Loucy (cell line): ENCODE results near the gene MPRIP.

Source experiments
- EZH2phosphoT487 ChIP-seq: fragments of 200-600 bp; IDR thresholded peaks from 2 replicates; pipeline ENCODE4 v1.6.1; 2018; ENCODE audit warnings: antibody characterized with exemption, mild to moderate bottlenecking, moderate library complexity, borderline replicate concordance
- TF ChIP-seq, protein P1 (sequence below): fragments of 200-600 bp; sonication (generic); conservative IDR thresholded peaks from 2 replicates; pipeline ENCODE4 v1.5.1; 2014; ENCODE audit warnings: mild to moderate bottlenecking, antibody characterized with exemption, low read length

- TF ChIP-seq, protein P1, sequence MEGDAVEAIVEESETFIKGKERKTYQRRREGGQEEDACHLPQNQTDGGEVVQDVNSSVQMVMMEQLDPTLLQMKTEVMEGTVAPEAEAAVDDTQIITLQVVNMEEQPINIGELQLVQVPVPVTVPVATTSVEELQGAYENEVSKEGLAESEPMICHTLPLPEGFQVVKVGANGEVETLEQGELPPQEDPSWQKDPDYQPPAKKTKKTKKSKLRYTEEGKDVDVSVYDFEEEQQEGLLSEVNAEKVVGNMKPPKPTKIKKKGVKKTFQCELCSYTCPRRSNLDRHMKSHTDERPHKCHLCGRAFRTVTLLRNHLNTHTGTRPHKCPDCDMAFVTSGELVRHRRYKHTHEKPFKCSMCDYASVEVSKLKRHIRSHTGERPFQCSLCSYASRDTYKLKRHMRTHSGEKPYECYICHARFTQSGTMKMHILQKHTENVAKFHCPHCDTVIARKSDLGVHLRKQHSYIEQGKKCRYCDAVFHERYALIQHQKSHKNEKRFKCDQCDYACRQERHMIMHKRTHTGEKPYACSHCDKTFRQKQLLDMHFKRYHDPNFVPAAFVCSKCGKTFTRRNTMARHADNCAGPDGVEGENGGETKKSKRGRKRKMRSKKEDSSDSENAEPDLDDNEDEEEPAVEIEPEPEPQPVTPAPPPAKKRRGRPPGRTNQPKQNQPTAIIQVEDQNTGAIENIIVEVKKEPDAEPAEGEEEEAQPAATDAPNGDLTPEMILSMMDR: no peak
- TF ChIP-seq EZH2phosphoT487: no peak
Observed at GRCh38 chr17:17022011-17022410, 20.2 kb upstream of the MPRIP start.
